Inflammatory macrophage (primary cell): Measurements from ENCODE around the gene TNRC6B.

ENCODE experiments used
- DNase-seq, 2 donors: peaks; one replicate each; pipeline ENCODE4 v3.0.0-alpha.2; 2020 to 2022

The TNRC6B gene

GRCh38 chr22:40330615-40331014 is 152.9 kb downstream of the TNRC6B start:
- peak; percentile 36 to 38 for DNase-seq

GRCh38 chr22:40331706-40332105 is 154.0 kb downstream of the TNRC6B start:
- no peak for DNase-seq

GRCh38 chr22:40332319-40332781 is 154.6 kb downstream of the TNRC6B start:
- DNase-seq = no peak

- no peak for DNase-seq
Measured at GRCh38 chr22:40334060-40334459, 156.3 kb downstream of the TNRC6B start.

GRCh38 chr22:40334899-40335298 is 157.2 kb downstream of the TNRC6B start:
- no peak for DNase-seq

GRCh38 chr22:40335358-40335757 is 157.6 kb downstream of the TNRC6B start:
- no peak for DNase-seq

GRCh38 chr22:40340044-40340443 is 162.3 kb downstream of the TNRC6B start:
- no peak for DNase-seq

- DNase-seq = no peak
Measured at GRCh38 chr22:40341604-40342003, 163.9 kb downstream of the TNRC6B start.

GRCh38 chr22:40342521-40342920 is 164.8 kb downstream of the TNRC6B start:
- DNase-seq = no peak

GRCh38 chr22:40345271-40345670 is 167.5 kb downstream of the TNRC6B start:
- no peak for DNase-seq

GRCh38 chr22:40345815-40346184 is 168.1 kb downstream of the TNRC6B start:
- peak; percentile 23 to 54 for DNase-seq

GRCh38 chr22:40346185-40347118 is 168.7 kb downstream of the TNRC6B start, which contains the start of gene ADSL:
TSS of gene ADSL (plus strand) at chr22:40346500. CDS start at chr22:40346559, 59 bp downstream.
- peak; percentile 84 to 89 for DNase-seq

- no peak for DNase-seq
Measured at GRCh38 chr22:40347300-40347699, 169.6 kb downstream of the TNRC6B start.

GRCh38 chr22:40348025-40348658 is 170.4 kb downstream of the TNRC6B start:
- peak; percentile 52 to 54 for DNase-seq

GRCh38 chr22:40352763-40353162 is 175.0 kb downstream of the TNRC6B start:
- no peak for DNase-seq

GRCh38 chr22:40361100-40361499 is 183.4 kb downstream of the TNRC6B start:
- no peak for DNase-seq

GRCh38 chr22:40363059-40363458 is 185.3 kb downstream of the TNRC6B start:
- DNase-seq = no peak

- no peak for DNase-seq
Measured at GRCh38 chr22:40364431-40364830, 186.7 kb downstream of the TNRC6B start.

- no peak for DNase-seq
Measured at GRCh38 chr22:40366068-40366467, 188.3 kb downstream of the TNRC6B start.

GRCh38 chr22:40367342-40367741 is 189.6 kb downstream of the TNRC6B start:
- DNase-seq = no peak

GRCh38 chr22:40368016-40368415 is 190.3 kb downstream of the TNRC6B start:
- DNase-seq = no peak

- DNase-seq = peak; percentile 41 to 68
Measured at GRCh38 chr22:40368836-40369235, 191.1 kb downstream of the TNRC6B start.

GRCh38 chr22:40374567-40374966 is 196.8 kb downstream of the TNRC6B start:
- DNase-seq = no peak

- DNase-seq = no peak
Measured at GRCh38 chr22:40376149-40376548, 198.4 kb downstream of the TNRC6B start.
